GM12875 (cell line): ENCODE measurements around the gene CACNA2D3.
A peak's percentile ranks its signal among the peaks of the same experiment; 100 is the strongest.

Source experiments
- H3K4me3 ChIP-seq: one replicate; pipeline ENCODE4 v1.5.1; 2011; ENCODE audit warnings: low read depth, low read length, control low read depth
- TF ChIP-seq, protein P1 (sequence below): IDR thresholded peaks from 2 replicates; pipeline ENCODE4 v1.5.1; 2011; ENCODE audit warnings: low read depth, mild to moderate bottlenecking, control low read depth, inconsistent platforms, low read length, moderate library complexity, borderline replicate concordance; ENCODE audit not compliant: insufficient read depth

The CACNA2D3 gene

DNA sequence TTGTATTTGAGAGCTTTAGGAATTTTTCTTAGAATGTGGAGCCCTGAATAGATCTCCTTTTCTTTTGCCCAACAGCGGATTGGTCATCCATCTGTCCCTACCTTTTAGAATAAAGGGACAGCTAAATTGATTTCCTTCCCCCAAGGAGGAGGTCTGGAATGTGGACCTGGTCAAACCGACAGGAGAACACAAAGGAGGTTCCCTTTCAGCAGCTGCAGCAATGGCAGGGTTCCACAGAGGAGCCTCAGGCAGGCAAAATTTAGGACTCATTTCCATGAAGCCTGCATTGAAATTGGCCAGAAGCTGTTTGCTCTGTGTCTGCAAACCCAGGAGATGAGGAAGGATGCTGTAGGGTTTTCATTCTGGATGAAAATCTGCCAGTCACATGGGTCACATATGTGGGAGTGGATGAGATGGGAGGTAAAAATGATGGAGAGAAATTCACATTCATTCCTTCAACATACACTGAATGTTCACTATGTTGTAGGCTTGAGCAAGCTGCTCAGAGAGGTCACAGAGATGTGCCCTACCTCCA, 728.2 kb downstream of the CACNA2D3 start:
- H3K4me3 ChIP-seq = no peak overlapping the region
- TF ChIP-seq, protein P1, sequence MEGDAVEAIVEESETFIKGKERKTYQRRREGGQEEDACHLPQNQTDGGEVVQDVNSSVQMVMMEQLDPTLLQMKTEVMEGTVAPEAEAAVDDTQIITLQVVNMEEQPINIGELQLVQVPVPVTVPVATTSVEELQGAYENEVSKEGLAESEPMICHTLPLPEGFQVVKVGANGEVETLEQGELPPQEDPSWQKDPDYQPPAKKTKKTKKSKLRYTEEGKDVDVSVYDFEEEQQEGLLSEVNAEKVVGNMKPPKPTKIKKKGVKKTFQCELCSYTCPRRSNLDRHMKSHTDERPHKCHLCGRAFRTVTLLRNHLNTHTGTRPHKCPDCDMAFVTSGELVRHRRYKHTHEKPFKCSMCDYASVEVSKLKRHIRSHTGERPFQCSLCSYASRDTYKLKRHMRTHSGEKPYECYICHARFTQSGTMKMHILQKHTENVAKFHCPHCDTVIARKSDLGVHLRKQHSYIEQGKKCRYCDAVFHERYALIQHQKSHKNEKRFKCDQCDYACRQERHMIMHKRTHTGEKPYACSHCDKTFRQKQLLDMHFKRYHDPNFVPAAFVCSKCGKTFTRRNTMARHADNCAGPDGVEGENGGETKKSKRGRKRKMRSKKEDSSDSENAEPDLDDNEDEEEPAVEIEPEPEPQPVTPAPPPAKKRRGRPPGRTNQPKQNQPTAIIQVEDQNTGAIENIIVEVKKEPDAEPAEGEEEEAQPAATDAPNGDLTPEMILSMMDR = no peak

DNA sequence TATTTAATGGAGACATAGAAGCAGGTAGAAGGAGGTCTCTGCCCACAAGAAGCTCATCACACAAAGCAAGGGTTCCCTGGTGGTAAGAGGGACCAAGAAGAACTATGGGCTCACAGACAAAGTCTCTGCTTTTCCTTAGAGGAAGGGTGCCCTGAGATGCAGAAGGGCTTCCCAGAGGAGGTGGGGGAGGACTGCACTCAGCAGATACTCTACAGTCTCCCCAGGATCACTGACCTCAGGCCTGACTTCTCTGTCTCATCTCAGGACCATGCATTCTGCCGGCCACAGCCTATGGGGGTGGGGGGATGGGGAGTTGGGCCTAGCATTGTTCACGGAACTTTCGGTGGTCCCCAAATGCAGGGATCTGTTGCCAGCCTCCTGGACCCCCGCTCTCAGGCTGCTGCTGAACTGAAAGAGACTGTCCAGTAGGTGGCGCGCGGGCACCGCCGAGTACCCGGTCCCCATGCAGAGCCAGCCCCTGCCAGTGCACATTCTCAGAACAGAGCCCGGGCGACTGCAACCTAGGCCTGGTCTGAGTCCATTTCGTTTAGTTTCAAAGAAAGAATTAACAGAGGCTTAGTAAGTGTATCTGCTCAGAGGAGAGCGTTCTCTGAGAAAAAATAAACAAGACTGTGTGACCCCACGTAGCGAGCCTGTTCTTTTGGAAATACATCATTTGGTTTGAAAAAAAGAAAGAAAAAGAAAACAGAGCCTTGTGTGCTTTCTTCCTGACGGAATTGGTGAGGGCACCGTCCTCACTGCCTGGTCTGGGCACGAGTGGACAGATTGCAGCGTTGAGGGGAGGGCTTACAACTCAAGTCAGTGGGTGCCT, 731.4 kb downstream of the CACNA2D3 start:
- TF ChIP-seq, protein P1 = peak; percentile 87
- no peak overlapping the region for H3K4me3 ChIP-seq

DNA sequence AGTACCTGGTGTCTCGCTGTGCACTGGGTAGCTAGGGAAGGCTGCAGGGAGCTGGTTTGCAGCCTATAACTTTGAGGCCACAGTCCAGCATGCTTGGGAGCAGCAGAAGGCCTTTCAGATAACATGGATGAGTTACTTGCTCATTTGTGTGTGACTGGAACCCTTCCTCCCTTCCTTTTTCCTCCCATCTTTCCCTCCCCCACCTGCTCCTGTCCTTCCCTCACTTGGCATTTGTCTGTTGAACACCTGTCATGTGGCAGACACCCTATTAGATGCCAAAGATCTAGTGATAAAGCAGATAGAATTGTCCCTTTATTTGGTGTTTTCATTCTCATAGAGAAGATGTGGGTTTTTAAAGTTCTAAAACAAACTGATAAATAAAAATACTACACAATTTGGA, 733.9 kb downstream of the CACNA2D3 start:
- no peak overlapping the region for H3K4me3 ChIP-seq
- TF ChIP-seq, protein P1 = no peak

DNA sequence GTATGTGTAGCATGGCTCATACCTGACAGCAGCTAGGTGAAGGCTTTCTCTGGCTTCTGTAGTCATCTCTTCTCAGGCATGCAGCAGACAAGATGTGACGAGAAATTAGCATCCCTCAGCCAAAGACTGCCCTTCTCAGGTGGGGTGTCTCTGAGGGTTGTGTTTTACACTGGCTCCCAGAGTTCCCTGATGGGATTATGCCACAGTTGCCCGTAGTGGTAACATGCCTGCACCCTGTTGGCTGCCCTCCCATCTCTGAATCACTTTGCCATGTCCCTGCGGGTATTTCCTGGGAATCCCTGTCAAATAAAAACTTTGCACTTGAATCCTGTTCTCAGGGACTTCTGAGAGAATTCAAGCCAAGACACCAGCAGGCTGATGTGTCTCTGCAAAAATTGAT, 735.0 kb downstream of the CACNA2D3 start:
- H3K4me3 ChIP-seq = no peak overlapping the region
- TF ChIP-seq, protein P1 = no peak

DNA sequence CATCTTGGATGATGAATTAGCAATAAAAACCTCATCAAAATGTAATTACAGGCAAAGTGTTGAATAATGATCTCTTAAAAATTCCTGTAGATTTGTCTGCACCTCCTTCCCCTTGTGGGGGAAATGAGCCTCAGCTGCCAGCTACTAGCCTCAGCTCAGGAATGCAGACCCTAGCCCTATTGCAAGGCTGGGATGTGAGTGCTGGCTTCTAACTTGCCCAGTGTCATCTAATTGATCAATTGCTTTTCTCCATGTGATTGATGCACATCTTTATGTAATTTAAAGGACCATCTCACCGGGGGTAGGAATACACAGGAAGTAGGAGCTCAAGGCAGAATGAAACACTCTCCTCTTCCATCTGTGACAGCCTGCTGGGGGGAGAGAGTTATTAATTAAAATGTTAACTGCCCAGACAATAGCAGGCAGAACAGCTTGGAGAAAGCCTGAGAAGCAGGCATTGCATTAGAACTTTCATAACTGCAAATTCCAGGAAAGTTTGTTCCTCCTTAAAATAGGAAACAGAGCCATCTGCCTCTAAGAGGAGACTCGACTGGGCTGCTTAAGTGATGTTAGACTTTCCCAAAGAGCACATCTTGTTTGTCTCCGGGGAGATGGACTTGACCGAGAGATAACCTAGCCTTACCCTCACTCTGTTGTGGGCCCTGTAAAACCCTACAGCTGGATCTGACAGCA, 735.9 kb downstream of the CACNA2D3 start:
- H3K4me3 ChIP-seq = no peak overlapping the region
- TF ChIP-seq, protein P1 = no peak

DNA sequence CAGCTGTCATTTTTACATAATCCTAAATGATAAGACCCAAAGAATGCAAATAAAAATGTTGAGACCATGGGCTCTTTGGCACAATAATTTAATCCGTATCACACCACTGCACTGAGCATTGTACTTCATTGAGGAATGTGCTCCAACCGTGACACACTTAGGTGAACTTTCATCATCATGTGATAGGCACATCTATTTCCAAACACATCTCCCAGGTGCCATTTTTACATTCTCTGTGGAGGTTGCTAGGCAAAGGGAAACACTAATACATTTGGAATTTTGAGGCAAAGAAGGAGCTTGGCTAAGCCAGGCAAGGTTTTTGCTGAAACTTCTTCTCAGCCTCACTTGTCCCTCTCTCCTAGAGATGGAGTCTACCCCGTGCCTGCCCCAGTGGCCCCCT, 736.8 kb downstream of the CACNA2D3 start:
- TF ChIP-seq, protein P1 = no peak
- H3K4me3 ChIP-seq = no peak overlapping the region
